Activated CD8-positive, alpha-beta memory T cell treated with anti-CD3 and anti-CD28 coated beads for 24 hours (primary cell): ENCODE results near the gene ZBTB7C.
"Not testable (repeated sequence)": the region's sequence is repeated elsewhere in the genome, so short reads cannot be mapped to it uniquely, and the experiment has no call there.

Experiments used
- DNase-seq: peaks from one replicate; pipeline ENCODE4 v3.0.0-alpha.2; 2020

ZBTB7C gene

GRCh38 chr18:48408727-48409590, at the start of gene ZBTB7C:
ZBTB7C (minus strand) TSS chr18:48409383.
- DNase-seq, result peak; percentile 59

- DNase-seq, result no peak
These were observed 47.7 kb upstream of the ZBTB7C start for GRCh38 chr18:48456838-48457237.

- peak; percentile 69 for DNase-seq
These were observed 46.6 kb upstream of the ZBTB7C start for GRCh38 chr18:48455555-48456478.

- DNase-seq, result no peak
These were observed 45.1 kb upstream of the ZBTB7C start for GRCh38 chr18:48454261-48454757.

GRCh38 chr18:48453330-48454066, 44.3 kb upstream of the ZBTB7C start:
- no peak for DNase-seq

GRCh38 chr18:48452861-48453323, 43.7 kb upstream of the ZBTB7C start:
- no peak for DNase-seq

- no peak for DNase-seq
These were observed 41.5 kb upstream of the ZBTB7C start for GRCh38 chr18:48450685-48451084.

GRCh38 chr18:48446582-48447225, 37.5 kb upstream of the ZBTB7C start:
- peak; percentile 81 for DNase-seq

- peak; percentile 85 for DNase-seq
These were observed 36.4 kb upstream of the ZBTB7C start for GRCh38 chr18:48445540-48445939.

GRCh38 chr18:48442761-48443160, 33.6 kb upstream of the ZBTB7C start:
- DNase-seq, result no peak

- peak; percentile 30 for DNase-seq
These were observed 32.3 kb upstream of the ZBTB7C start for GRCh38 chr18:48441405-48441881.

GRCh38 chr18:48440924-48441323, 31.7 kb upstream of the ZBTB7C start:
- DNase-seq, result no peak

- DNase-seq, result no peak
These were observed 27.7 kb upstream of the ZBTB7C start for GRCh38 chr18:48436907-48437306.

GRCh38 chr18:48434382-48434781, 25.2 kb upstream of the ZBTB7C start:
- DNase-seq, result not testable (repeated sequence)

GRCh38 chr18:48433541-48433940, 24.4 kb upstream of the ZBTB7C start:
- no peak for DNase-seq

GRCh38 chr18:48430150-48430549, 21.0 kb upstream of the ZBTB7C start:
- peak; percentile 0 for DNase-seq

- peak; percentile 42 for DNase-seq
These were observed 19.4 kb upstream of the ZBTB7C start for GRCh38 chr18:48428475-48429177.

GRCh38 chr18:48422947-48423378, 13.8 kb upstream of the ZBTB7C start:
- no peak for DNase-seq

- DNase-seq, result no peak
These were observed 10.3 kb upstream of the ZBTB7C start for GRCh38 chr18:48419277-48420022.

GRCh38 chr18:48418539-48419276, 9.5 kb upstream of the ZBTB7C start:
- DNase-seq, result no peak
